NCI-H146 (cell line): ENCODE results near the gene REPIN1.
"Not testable (repeated sequence)": the region's sequence is repeated elsewhere in the genome, so short reads cannot be mapped to it uniquely, and the experiment has no call there.

Source experiments
- DNase-seq: peaks from one replicate; lab custom pipeline; 2025; lab: John Stamatoyannopoulos, UW

Gene REPIN1

DNA sequence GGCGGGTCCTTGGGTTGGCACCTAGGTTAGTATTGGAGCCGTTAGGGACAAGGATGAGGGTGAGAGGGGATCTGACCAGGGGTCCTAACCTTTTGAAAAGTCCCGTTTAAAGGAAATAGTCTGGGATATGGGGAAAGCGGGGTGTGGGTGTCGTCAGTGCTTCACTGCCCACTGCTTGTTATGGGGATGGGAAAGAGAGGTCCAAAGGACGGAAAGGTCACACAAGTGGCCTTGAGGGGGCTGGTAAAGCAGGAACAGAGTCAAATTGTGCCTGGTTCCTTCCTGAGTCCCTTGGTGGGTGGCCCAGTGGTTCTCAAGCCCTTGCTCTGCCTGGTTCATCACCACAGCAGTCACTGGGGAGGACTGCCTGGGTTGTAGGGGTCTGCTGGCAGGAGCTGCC, 7.9 kb downstream of the REPIN1 start:
- no peak for DNase-seq

DNA sequence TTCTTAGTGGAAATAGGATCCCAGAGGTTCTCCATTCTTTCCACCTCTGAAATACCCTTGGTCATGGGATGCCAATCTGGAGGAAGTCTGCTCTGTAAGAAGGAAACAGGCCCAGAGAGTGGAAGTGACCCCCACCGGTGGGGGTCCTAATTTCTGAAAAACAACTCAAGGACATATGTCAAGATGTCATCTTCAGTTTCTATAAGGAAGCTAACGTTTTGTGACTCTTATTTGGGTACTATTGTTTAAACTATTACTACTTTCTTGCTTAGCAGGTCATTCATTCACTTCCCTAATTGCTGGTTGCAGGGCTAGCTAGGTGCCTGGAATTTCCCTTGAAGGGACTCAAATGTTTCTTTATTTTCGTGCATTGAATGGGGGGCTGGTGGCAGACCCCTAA, 8.6 kb downstream of the REPIN1 start:
- no peak for DNase-seq

DNA sequence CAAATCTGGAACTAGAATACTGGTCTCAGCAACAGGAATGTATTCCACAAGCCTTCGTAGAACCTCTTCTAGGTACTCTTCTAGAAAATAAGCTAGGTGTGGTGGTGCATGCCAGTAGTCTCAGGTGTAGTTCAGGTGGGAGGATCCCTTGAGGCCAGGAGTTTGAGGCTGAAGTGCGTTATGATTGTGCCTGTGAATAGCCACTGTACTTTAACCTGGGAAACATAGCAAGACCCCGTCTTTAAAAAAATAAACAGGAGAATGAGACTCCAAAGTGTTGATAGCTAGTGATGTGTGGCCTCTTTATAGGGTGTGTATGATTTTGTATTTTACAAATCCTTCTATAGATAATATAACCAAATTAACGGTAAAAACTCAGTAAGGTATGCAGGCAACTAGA, 9.0 kb downstream of the REPIN1 start:
- no peak for DNase-seq

DNA sequence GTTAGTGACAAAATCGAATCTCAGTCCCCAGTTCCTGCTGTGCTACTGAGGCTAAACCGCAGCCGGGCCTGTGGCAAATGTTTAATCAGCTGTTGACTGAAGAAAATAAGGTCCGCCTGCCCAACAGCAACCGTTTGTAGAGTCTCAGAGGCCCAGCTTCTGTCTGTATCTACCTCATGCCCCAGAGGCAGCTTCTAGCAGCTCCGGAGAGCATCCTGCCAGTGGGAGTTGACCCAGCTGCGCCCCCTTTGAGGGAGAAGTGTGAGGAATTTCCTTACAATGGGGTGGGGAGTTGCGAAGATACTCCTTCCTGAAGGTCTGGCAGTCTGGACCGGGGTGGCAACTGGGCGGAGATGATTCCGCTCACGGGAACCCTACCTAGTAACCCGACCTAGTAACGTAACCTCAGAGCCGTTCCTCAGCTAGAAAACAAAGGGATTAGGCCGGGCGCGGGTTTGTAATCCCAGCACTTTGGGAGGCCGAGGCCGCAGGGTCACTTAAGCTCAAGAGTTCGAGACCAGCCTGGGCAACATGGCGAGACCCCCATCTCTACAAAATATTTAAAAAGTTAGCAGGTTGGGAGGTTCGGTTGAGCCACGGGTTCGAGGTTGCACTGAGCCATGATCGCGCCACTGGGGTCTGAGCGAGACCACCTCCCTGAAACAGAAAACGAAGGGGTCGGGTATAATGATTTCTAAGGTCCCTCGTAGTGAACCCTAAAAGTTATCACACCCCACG, 9.7 kb downstream of the REPIN1 start:
- peak; percentile 87 for DNase-seq

DNA sequence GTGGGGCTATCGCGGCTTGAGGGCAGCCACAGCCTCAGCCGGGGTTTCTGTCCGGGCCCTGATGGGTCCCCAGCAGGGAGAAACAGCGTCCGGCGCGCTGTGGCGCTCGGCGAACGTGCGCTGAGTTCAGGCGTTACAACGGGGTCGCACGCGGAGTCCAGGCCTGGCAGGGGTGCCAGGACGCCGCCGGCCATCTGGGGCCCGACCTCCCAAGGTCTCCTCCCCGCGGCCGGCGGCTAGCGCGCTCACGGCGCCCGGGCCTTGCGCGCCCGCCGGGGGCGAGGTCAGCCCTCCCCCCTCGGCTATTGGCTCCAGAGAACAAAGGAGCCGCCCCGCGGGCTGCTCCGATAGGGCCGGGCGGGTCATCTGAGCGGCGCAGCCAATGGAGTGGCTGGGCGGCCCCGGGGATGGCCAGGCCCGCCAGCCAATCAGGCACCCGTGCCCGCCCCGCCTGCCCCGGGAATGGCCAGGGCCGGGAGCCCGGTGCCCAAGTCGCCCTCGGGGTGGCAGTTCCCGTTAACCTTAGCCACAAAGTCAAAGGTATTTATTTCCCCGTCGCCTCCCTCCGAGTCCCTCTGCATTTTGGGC, 10.3 kb downstream of the REPIN1 start, which contains the start of gene ZNF775:
ZNF775 (plus strand) TSS at position 478 of the 588 bp plus-strand sequence. CDS start 9,141 bp downstream, outside the sequence.
- peak; percentile 97 for DNase-seq

DNA sequence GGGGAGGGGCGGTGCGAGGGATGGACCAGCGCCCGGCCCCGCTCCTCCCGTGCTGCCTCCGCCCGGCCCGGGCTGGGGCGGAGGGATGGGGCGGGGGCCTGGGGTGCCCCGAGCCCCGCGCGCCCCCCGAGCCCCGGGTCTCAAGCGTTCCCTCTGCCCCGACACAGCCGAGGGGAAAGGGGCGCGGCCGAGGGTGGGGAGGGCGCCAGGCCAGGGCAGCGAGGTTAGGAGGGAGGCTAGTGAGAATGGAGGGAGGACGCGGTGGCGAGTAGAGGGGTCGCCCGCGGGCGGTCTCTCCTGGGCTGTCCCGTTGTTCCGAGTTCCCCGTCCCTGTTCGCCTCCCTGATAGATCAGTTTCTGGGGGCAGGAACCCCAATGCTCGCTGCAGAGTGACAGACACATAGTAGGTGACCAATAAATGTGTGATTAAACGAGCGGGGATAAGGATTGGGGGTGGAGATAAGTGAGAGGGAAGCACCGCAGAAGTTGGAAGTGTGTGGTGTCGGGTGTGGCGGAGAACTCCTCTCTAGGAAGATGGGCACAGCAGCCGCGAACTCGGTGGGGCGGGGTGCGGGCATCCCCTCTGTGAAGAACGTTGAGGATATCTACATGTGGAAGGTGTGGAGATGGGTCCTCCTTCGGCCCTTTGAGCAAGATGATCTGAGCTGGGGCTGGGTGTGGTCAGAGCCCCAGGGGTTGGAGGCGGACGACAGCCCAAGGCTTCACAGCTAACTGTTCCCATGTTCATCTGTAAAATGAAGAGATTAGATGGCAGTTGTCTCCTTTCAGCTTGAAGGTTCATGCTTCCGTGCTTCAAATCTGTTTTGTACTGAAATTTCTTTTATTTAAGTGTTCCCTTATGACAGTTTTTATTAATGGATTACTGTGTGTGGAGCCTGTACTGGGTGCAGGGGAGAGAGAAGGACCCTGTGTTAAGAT, 11.1 kb downstream of the REPIN1 start:
- DNase-seq, result peak; percentile 69

DNA sequence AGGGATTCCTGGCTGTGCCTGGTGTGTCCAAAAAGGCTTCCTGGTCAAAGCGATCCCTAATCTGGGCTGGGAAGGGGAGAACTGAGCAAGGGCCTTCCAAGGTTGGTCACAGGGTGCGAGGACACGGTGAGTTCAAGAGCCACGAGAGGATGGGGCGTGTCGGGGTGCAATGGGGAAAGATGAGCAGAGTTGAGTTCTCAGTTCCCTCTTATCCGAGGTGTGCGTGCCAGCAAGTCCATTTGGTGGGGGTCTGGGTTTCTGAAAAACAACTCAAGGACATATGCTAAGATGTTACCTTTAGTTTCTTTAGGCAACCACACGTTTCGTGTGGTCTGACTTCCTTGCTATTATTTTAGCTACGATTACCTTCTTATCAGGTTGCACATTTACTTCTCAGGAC, 11.8 kb downstream of the REPIN1 start:
- DNase-seq, result no peak

DNA sequence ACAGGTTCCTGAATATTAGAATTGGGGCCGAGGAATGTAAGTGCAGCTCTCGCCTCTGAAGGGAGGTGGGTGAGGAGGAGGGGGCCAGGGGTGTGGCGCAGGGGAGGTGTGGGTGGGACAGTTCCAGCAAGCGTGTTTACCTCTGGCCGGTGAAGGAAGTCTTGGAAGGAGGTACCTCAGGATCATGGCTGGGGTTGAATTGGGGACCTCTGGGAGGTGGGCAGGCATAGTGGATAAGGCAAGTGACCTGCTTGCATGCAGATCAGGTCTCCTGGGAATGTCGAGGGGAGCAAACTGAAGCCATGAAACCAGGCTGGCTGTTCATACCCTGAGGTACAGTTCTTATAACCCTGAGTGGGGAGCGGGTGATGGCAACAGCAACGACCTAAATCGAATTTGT, 12.5 kb downstream of the REPIN1 start:
- no peak for DNase-seq

DNA sequence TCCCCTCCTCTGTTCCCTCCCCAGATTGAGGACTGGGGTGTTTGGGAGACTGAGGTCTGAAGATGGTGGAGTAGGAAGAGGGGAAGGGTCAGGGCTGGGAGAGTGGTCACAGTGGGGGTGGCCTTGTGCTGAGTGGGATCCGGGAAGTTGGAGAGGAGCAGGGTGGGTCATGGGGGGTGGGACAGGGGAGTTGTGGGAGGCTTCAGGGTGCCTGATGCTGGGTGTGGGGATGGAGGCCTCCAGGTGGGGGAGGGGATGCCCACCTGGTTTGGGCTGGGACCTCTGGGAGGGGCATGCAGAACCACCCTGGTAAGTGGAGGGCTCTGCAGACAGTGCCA, 13.1 kb downstream of the REPIN1 start:
- no peak for DNase-seq

DNA sequence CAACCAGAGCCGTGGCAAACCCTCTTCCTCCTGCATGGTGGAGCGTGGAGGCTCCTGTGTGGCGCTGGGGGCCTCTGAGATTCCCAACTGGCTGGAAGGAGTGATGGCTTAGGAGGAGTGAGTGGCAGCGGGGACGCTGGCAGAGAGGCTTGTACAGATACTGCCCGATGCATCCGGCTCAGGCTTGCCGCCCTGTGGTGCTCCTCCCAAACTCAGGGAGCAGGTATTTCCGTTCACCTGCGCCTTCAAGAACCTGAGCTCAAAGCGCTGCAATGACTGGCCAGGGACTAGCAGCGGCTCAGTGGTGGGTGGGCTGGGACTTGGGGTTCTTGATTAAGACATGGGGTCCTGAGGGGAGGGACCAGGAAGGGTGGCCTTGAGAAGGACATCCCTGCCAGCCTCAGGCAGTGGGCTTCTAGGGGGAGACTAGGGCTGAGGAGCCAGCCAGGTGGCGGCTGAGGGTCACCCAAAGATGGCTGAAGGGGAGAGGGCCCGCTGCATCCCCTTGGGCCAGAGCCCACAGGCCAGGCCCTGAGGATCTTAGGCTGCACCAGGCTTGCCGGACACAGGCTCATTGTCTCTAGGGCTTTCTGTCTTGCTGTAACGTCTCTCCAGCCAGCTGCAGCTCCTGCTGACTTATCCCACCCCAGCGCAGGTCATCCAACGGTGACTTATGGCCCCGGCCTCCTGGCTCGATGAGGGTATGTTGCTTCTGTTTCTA, 13.7 kb downstream of the REPIN1 start:
- no peak for DNase-seq

DNA sequence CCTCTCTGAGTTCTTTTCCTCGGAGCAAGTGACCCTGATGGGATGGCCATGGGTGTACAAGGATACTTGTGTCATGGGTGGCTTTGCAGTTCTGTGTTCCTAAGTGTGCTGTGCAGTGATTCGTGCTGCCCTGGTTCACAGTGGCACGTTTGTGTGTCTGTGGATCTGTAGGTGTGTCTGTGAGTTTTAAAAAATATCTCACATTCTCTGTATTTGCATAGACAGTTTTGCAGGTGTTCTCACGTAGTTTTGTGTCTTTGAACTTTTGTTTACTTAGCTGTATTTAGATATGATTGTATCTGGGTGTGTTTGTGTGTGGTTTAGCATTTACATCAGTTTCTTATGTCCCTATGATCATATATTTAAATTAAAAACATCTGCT, 14.2 kb downstream of the REPIN1 start:
- DNase-seq, result no peak

DNA sequence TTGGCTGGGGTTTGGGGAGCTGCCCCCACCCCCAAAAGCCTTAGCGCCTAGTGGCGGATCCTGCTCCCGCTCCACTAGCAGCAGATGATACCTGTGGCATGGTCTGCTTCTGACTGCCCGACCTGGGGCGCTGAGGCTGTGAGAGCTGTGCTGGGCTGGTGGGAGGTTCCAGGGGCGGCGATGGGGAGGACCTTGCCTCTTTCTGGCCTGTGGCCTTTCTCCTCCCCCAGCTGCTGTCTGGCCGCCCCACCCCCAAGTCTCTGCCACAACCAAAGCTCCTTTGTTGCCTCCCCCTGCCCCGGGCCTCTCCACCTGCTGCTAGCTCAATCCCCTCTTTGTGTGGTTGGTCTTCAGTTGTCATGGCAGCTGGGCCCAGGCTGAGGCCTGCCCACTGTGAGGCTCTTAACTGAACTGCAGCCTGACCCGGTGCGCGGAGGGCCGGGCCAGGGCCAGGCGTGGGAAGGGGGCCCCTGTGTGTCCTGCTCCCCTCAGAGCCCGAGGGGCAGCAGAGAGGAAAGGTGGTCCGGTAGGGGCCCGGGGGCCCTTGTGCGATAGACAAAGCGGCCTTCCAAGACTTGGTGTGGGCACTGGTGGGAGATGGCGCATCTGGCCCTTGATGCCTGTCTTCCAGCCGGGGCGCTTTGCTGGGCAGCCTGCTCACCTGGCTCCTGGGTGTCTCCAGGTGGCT, 15.2 kb downstream of the REPIN1 start:
- peak; percentile 99 for DNase-seq

DNA sequence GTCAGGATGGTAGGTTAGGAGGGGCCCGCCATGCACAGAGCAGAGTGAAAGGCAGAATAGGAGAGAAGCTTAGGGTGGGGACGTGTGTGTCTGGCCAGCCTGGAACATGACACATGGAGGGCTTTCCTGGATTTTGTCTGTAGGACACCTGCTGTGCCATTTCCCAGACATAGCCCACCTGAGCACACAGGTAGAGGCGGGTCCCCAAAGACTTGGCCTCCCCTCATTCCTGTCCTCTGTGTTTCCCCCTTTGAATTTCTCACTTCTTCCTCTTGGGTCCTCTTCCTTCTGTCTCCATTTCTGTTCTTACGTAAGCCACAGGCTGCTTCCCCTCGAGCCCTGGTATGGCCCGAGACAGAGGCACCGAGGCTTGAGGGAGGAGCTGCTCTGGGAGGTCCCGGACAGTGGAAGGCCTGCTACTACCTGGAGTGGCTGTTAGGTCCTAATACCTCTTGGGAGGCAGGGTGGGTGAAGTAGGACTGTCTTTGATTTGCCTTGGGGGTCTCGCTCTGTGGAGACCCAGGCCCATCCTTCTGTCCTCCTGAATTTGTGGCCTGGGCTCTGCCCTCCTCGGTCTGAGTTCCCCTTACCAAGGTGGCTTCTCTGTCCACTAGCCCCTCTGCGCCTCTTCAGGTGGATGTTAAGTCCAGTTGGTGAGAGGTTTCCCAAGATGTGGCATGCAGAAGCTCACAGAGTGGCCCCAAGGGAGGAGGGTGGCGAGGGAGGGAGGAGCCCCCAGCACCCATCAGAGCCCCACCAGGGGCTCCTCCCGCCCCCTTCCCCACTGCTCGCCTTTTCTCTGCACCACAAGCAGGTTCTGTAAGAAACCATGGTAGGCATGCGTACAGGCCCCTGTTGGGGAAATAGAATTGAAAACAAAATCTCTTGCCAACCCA, 16.0 kb downstream of the REPIN1 start:
- DNase-seq, result peak; percentile 40

DNA sequence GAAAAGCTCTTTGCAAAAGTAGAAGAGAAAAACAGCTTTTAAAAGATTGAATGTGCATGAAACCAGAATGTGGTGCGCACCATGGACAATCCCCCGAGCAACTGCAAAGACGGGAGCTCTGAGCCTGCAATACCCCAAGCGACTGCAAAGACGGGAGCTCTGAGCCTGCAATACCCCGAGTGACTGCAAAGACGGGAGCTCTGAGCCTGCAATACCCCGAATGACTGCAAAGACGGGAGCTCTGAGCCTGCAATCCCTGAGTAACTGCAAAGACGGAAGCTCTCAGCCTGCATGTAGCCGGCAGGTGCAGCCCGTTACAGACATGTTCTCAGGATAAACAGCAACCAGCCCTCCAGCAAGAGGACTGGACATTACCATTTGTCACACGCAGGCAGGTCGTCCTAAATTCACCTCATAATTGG, 16.7 kb downstream of the REPIN1 start:
- peak; percentile 81 for DNase-seq

DNA sequence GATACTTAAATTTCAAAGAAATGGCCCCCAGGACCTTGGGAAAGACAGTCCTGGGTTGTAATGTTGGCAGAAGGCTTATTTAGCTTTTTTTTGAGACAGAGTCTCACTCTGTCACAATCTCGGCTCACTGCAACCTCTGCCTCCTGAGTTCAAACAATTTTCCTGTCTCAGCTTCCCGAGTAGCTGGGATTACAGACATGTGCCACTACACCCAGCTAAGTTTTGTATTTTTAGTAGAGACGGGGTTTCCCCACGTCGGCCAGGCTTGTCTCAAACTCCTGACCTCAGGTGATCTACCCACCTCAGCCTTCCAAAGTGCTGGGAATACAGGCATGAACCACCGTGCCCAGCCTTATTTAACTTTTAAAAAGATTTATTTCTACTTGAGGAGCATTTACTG, 17.3 kb downstream of the REPIN1 start:
- not testable (repeated sequence) for DNase-seq

DNA sequence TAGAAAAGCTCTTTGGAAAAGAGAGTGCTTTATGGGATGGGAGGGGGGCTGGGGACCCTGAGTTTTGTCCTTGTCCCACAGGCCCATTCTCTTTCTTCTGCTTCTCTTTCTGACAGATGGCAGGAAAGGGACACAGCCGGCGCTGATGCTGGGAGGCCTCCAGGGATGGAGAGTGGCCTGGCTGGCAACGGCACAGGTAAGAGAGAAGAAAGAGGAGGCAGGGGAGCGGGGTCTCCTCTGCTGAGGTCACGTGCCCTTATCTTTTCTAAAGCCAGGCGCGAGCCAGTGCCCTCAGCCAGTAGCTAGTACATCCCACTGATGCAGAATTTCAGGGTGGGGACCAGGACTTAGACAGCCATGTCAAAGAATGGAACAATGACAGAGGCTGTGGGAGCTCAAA, 19.7 kb downstream of the REPIN1 start:
- DNase-seq, result no peak

DNA sequence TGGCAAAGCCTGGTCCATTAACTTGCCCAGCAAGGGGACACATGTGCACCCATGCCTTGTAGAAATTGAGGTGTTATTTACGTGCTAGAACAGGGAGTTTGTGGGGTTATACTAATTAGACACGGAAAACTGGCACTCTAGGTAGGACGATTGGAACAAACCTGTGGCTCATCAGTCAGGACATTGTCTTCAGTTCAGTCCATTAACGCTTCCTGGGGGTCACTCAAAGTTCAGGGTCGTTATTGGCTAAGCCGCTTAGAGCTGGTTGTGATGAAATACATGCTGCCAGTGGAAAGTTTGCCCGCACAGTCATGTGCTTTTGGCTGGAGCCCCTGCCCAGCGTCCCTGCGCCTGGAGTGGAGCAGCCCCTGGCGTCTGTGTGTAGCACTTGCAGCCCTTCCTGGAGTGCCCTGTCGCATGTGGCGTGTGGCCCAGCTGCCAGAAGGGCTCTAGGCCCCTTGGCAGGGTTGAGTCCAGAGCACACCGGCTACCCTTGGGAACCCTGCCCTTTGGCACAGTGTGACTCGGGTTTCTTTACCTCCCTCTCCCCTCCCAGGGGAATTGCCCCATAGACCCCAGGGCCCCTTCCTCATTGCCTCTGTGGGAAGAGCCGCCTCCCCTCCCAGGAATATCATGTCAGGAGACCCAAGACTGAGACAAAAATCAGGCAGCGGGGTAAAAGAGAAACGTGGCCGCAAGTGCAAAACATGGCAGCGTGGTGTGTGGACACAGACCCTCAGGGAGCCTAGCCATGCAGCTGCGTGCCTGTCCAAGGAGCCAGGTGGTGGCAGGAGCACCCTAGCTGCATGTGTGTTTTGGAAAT, 20.3 kb downstream of the REPIN1 start:
- DNase-seq, result no peak

DNA sequence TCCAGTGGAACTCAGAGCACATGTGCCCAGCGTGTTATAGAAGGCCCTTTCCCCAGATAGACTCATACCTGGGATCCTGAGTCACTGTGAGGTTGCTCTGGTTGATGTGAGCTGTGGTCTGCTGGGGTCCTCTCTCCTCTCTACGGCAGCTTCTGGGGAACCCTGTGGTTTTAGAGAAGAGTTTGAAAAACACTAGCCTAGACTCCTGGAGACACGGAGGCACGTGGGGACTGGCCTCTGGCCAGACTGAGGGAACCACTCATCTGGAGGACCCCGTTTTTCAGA, 20.9 kb downstream of the REPIN1 start:
- no peak for DNase-seq

DNA sequence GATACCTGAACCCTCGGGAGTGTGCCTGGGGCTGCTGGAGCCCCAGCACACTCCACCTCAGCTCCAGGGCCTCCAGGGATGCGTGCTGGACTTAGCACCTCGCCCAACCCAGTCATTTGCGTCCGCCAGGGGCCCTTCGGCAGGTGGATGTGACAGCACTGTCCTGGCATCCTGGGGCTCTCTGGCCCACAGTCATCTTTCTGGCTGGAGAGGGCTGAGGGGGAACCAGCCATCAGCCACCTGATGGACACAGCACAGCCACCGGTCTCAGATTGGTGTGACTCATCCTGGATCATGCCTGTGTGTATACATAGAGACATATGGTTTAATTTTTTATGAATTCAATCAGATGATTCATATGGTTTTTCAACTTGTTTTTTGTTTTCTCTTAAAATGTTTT, 21.6 kb downstream of the REPIN1 start:
- DNase-seq, result no peak

DNA sequence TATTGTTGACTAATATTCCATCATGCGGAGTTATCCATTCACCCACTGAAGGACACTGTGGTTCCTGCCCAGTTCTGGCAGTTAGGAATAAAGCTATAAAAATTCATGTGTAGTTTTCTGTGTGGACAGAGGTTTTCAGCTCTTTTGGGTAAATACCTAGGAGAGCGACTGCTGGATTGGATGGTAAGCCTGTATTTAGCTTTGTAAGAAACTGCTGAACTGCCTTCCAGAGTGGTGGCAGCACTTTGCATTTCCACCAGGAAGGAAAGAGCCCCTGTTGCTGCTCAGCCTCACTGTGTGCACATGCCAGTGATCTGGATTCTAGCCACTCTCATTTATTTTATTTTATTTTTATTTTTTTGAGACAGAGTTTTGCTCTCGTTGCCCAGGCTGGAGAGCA, 24.7 kb downstream of the REPIN1 start:
- DNase-seq, result no peak
